Kidney epithelial cell (primary cell): ENCODE results near the gene KIF3C. TPM values are rescaled to one million over a fixed set of nuclear protein-coding genes. Genes with fewer than 3 reads are reported as not detected.
"Not testable (repeated sequence)": the region's sequence is repeated elsewhere in the genome, so short reads cannot be mapped to it uniquely, and the experiment has no call there.

Experiments
- DNase-seq: peaks from one replicate; pipeline ENCODE4 v3.0.0-alpha.2; 2010; ENCODE audit warnings: low read depth
- H3K27me3 ChIP-seq: 2 replicates; pipeline ENCODE4 v1.6.0; 2011; ENCODE audit warnings: low read length; ENCODE audit not compliant: control insufficient read depth, insufficient read depth
- H3K36me3 ChIP-seq: 2 replicates; pipeline ENCODE4 v1.5.1; 2011; ENCODE audit warnings: low read length; ENCODE audit not compliant: control insufficient read depth, insufficient read depth
- H3K4me3 ChIP-seq: 2 replicates; pipeline ENCODE4 v1.5.1; 2011; ENCODE audit warnings: low read depth, mild to moderate bottlenecking, control low read depth, low read length
- CTCF ChIP-seq: IDR thresholded peaks from 2 replicates; pipeline ENCODE4 v1.5.1; 2011; ENCODE audit warnings: mild to moderate bottlenecking, moderate library complexity, low read length, control low read depth, inconsistent platforms; ENCODE audit not compliant: insufficient read depth, poor library complexity, severe bottlenecking
- total RNA-seq: library from RNA; depleted of rRNA; stranded (reverse); fragments of >200 nt; gene quantifications from 2 replicates; pipeline ENCODE4 v1.2.3, GENCODE V29; 2015

KIF3C gene
- total RNA-seq, 1 donor from 2014 or later: 58.3 TPM

- Histone ChIP-seq H3K36me3 (no peaks in the 10 kb centered on the region), H3K27me3 (no peaks in the 10 kb centered on the region), H3K4me3 (no peak overlapping the region)
- DNase-seq: no peak
- no peak for TF ChIP-seq CTCF
These were observed 19.6 kb upstream of the KIF3C start for GRCh38 chr2:26001743-26002351.

- H3K4me3 ChIP-seq: no peak overlapping the region
- no peak for DNase-seq
- TF ChIP-seq CTCF: no peak
- no peaks in the 10 kb centered on the region for H3K36me3 ChIP-seq
- H3K27me3 ChIP-seq: no peaks in the 10 kb centered on the region
These were observed 18.3 kb upstream of the KIF3C start for GRCh38 chr2:26000561-26001082.

GRCh38 chr2:25999406-25999805 is 17.1 kb upstream of the KIF3C start:
- not testable (repeated sequence) for H3K4me3 ChIP-seq, H3K27me3 ChIP-seq, DNase-seq, H3K36me3 ChIP-seq

GRCh38 chr2:25998816-25999383 is 16.6 kb upstream of the KIF3C start:
- DNase-seq, H3K27me3 ChIP-seq, H3K4me3 ChIP-seq, H3K36me3 ChIP-seq: not testable (repeated sequence)

- DNase-seq: no peak
- H3K27me3 ChIP-seq: no peaks in the 10 kb centered on the region
- H3K36me3 ChIP-seq: no peaks in the 10 kb centered on the region
- no peak overlapping the region for H3K4me3 ChIP-seq
- no peak for TF ChIP-seq CTCF
These were observed 14.5 kb upstream of the KIF3C start for GRCh38 chr2:25996844-25997243.

GRCh38 chr2:25994509-25994908 is 12.2 kb upstream of the KIF3C start:
- H3K27me3 ChIP-seq: no peaks in the 10 kb centered on the region
- H3K4me3 ChIP-seq: no peak overlapping the region
- no peak for DNase-seq
- TF ChIP-seq CTCF: no peak
- H3K36me3 ChIP-seq: no peaks in the 10 kb centered on the region

- Histone ChIP-seq H3K36me3 (no peaks in the 10 kb centered on the region), H3K4me3 (no peak overlapping the region), H3K27me3 (no peaks in the 10 kb centered on the region)
- TF ChIP-seq CTCF: no peak
- DNase-seq: no peak
These were observed 10.8 kb upstream of the KIF3C start for GRCh38 chr2:25993049-25993448.
